GM21723 (cell line): ENCODE results near the gene PARD3B.

Source experiments
- ATAC-seq: cut with Tn5 transposase; IDR thresholded peaks from one replicate; pipeline ENCODE4 v1.9.1; 2021; ENCODE audit warnings: mild to moderate bottlenecking, moderate library complexity; ENCODE audit not compliant: unreplicated experiment

PARD3B gene

DNA sequence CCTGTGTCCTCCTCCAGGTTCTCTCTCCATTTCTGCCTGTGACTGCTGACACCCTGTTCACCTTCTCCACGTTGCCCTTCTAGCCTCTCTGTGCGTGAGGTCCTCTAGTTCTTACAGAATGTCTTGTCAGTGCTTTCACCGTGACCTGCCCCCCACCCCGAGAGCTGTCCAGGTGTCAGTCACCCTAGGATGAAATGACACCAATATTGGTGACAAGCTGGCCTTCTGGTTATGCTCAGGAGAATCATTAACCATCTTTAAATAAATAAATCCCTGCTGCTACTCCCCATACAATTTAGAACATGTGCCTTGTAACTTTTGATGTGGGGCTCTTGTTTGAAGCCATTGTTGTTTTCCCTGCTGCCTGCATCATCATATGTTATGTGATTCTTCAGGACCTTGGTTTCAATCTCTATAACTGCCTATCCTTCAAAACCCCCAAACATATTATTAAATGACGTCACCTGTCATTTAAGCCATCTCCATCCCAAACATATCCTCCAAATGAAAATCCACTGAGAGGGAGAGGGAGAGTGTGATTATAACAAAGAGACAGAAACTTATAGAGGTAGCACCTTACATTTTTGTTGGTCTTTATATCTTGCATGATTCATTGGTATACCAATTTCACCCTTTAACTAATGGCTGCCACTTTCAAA is 496.3 kb downstream of the PARD3B start:
- ATAC-seq = no peak

GRCh38 chr2:205043285-205043684 is 498.0 kb downstream of the PARD3B start:
- ATAC-seq = no peak

- no peak for ATAC-seq
Measured at GRCh38 chr2:205045706-205046105, 500.4 kb downstream of the PARD3B start.

DNA sequence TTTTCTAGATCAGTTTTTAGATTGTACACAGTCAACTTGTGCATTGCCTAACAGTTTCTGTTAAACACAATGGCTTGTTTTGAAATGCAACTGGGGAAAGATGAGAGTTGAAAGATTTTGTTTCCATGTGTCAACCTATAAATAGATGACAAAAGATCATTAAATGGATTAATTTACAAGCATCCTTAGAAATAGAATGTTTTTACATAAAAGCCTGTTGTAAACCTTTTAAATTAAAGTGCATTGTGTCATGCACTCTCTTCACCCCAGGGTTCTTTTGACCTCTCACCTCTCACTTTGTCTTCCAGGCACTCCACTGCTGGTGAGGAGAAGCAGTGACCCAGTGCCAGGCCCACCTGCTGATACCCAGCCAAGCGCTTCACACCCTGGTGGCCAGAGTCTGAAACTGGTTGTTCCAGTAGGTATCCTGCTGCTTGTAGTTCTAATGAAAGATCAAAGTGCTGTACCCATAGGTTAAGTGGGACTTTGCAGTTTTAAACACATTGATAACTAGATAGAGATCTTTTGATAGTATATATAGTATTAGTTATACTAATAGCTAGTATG is 502.1 kb downstream of the PARD3B start:
- ATAC-seq = no peak

DNA sequence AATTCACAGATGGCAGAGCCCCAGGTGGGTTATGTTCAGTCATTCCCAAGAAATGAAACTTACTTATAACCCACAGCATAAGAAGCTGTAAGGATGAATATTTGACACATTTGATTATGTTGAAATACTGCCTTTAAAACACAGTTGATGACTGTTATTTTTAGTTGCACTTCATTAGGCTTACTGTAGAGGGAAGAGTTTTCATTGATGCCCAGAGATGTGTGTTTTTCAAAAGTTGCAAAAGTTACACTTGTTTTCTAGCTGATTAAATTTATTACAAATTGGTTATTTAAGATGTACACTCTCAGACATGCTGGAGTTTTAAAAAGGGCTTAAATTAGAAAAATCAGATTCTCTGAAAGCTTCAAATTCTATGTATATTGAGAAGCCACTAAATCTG is 506.1 kb downstream of the PARD3B start:
- ATAC-seq = no peak

DNA sequence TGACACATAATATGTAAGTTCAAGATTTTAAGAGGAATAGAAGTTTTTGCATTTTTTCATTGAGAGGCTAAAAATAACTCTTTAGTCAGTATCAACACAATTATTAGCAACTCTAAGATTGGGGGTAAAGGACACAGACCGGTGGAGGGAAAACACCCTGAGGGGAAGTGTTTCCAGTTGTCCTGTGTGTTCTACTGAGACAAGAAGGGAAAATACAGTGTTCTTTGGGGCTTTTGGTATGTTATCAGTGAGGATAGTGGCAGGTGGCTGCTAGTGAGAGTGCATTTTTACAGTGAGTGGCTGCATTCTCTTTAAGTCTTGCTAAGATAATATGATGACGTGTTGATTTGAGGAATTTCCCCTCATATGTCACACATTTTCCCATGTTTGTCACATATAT is 507.5 kb downstream of the PARD3B start:
- no peak for ATAC-seq

DNA sequence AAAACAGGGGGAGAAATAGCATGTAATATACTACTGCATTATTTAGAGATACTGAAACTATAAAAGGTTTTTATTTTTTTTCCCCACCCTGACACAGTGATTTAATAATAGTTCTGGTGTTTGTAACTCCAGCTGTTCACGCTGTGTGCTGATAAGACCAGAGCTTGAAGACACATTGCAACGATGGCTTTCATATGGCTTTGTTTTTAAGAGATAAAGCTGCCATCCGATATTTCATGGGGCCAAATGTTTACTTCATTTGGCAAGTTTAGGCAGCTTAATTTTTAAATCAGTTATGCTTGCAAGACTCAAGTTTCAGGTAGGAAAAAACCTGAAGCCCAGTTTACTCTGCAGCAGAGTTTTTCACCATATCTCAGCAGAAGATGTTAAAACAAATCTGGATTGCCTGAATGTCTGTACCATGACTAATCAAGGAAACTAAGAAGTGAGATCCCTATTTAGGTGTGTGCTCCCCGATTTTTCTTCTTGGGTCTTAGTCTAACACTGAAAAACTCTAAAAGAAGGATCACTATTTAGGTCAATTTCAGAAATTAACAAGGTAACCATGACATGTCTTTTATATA is 508.6 kb downstream of the PARD3B start:
- no peak for ATAC-seq

DNA sequence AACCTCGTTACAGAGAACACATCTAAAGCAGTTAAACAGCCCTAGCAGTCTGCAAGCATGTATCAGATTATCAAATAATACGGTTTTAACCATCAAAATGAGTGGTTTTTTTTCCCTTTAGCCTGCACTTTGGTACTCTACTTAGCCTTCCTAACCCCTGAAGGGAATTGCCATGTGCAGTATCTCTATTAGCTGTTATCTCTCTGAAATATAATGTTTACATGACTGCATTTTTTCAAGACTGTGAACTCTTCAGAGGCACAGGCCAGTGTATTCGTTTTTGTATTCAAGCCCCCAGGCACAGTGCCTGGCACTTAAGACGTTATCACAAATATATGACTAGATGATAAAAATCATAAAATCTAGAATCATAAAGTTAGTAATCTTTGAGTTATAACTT is 509.5 kb downstream of the PARD3B start:
- ATAC-seq = no peak

GRCh38 chr2:205055251-205055650 is 510.0 kb downstream of the PARD3B start:
- ATAC-seq = no peak

DNA sequence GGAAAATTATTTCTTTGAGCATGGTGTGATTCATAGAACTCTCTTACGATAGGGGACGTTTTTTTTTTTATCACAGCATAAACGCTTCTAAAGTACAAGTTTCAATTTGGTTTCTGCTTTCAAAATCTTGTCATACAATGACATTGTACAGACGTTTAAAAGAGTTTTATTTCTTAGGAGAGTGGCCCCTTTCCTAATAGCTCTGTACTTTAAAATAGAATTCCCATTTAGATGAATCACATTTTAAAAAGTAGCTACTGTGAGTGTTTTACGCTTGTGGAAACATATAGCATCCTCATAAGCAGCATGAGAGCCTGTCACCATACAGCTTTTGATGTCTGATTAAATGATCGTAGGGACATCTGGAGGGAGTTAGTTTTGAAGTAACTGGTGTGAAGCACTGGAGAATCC is 510.9 kb downstream of the PARD3B start:
- no peak for ATAC-seq

- no peak for ATAC-seq
Measured at GRCh38 chr2:205058409-205058808, 513.1 kb downstream of the PARD3B start.

- ATAC-seq = no peak
Measured at GRCh38 chr2:205060269-205060668, 515.0 kb downstream of the PARD3B start.

- ATAC-seq = no peak
Measured at GRCh38 chr2:205066081-205066480, 520.8 kb downstream of the PARD3B start.

GRCh38 chr2:205069928-205070327 is 524.7 kb downstream of the PARD3B start:
- no peak for ATAC-seq

GRCh38 chr2:205070889-205071288 is 525.6 kb downstream of the PARD3B start:
- ATAC-seq = no peak

DNA sequence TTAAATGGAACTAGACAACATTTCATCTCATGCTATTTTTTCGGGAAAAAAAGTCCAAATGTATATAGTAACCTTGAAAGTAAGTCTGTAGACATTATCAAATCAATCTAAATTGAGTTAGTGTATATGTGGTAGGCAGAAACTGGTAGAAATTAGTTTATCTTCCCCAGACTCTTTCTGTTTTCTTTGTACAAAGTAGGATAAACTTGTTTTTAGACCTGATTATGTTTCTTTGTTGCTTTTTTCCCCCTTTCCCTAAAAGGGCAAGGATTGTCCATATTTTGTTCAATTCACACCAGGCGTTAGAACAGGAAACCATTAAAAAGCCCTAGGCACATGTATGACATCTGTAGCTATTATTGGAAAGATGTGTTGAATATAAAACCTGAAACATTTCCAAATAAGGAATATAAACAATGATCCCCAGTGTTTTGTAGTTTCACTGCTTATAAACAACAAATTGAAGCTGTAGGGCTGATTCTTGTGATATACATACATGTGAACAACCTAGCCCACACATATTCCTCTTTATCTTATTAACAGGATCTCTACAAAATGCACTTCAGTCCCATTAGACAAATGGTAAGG is 528.3 kb downstream of the PARD3B start:
- ATAC-seq = no peak

- no peak for ATAC-seq
Measured at GRCh38 chr2:205076405-205076804, 531.1 kb downstream of the PARD3B start.

GRCh38 chr2:205077159-205077558 is 531.9 kb downstream of the PARD3B start:
- no peak for ATAC-seq

GRCh38 chr2:205078762-205079161 is 533.5 kb downstream of the PARD3B start:
- ATAC-seq = no peak

DNA sequence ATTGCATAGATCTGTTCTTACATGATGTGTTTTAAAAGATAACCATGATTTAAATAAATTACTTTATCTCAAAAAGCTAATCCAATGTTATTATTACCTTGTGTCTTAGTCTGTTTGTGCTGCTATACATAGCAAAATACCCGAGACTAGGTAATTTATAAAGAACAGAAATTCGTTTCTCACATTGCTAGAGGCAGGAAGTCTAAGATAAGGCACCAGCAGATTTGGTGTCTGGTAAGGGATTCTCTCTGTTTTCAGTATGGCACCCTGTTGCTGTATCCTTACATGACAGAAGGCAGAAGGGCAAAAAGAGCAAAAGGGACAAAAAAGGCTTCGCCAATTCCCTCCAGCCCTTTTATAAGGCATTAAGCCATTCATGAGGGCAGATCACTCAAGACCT is 533.9 kb downstream of the PARD3B start:
- no peak for ATAC-seq

- no peak for ATAC-seq
Measured at GRCh38 chr2:205086662-205087061, 541.4 kb downstream of the PARD3B start.

- ATAC-seq = no peak
Measured at GRCh38 chr2:205087862-205088261, 542.6 kb downstream of the PARD3B start.
